Left ventricle myocardium superior (tissue), 1 donor: ENCODE results near the gene TMC6. TPM values are rescaled to one million over a fixed set of nuclear protein-coding genes. Genes with fewer than 3 reads are reported as not detected.

Experiments used
- total RNA-seq: library from RNA; stranded (reverse); fragmentation: NEBNext Ultra II Directional; extraction: Animal tissue kit (Norgen Biotek cat#: 25700); gene quantifications from one replicate; pipeline ENCODE4 v1.2.1, GENCODE V29; 2021
- donor health status: DM: no; HTN: yes; CAD: no; lungs with severe emphysema.

Gene TMC6
- total RNA-seq, 1 donor from 2014 or later: 69.2 TPM

Other genes starting within 250 kb of the TMC6 start
- gene TNRC6C, start 170.1 kb downstream of the TMC6 start, total RNA-seq: 21.2 TPM
- 1.5 TPM for gene TMC8, start 2.0 kb upstream of the TMC6 start, total RNA-seq
- not detected for gene C17orf99, start 17.6 kb upstream of the TMC6 start, total RNA-seq
- 120 TPM for gene SYNGR2, start 39.8 kb upstream of the TMC6 start, total RNA-seq
- 2.1 TPM for gene TK1, start 58.3 kb upstream of the TMC6 start, total RNA-seq
- 45.0 TPM for gene AFMID, start 58.6 kb upstream of the TMC6 start, total RNA-seq
- 0.69 TPM for gene BIRC5, start 85.5 kb upstream of the TMC6 start, total RNA-seq
- not detected for gene TMEM235, start 102.9 kb upstream of the TMC6 start, total RNA-seq
- gene SOCS3, start 231.3 kb upstream of the TMC6 start, total RNA-seq: 11.1 TPM
- 18.3 TPM for gene PGS1, start 249.9 kb upstream of the TMC6 start, total RNA-seq